Measurements from ENCODE around the gene MAPKAPK3. TPM values are rescaled to one million over a fixed set of nuclear protein-coding genes. Genes with fewer than 3 reads are reported as not detected.
A peak's percentile ranks its signal among the peaks of the same experiment; 100 is the strongest.

MAPKAPK3 gene
- total and polyA plus RNA-seq, 2 donors (not counting 3 experiments of a cell fraction or from before 2014, with no cell fraction given): 21.3 to 30.5 TPM

GRCh38 chr3:50648944-50649343, 32.0 kb downstream of the MAPKAPK3 start:
- Histone ChIP-seq H4K20me1 (replicated peaks; ENCODE audit: control insufficient read depth, extremely low read depth, insufficient read depth, low read length) (no peaks in the 10 kb centered on the region), H2AFZ (ENCODE audit: low read depth, low read length) (no peak overlapping the region), H3K4me3 (replicated peaks in 1 of 3; ENCODE audit: insufficient read depth in 1 of 3, low read depth in 1 of 3, low read length in 3 of 3) (no peak overlapping the region), H3K36me3 (ENCODE audit: control insufficient read depth in 2 of 2, extremely low read depth in 1 of 2, insufficient read depth in 2 of 2, low read length in 2 of 2) (peaks cover 0 to 1% of the 10 kb centered on the region in 2 experiments), H3K27me3 (ENCODE audit: control insufficient read depth in 2 of 2, insufficient read depth in 2 of 2, low read length in 2 of 2) (no peaks in the 10 kb centered on the region), H3K4me1 (ENCODE audit: control insufficient read depth, extremely low read depth, insufficient read depth, low read length) (no peaks in the 10 kb centered on the region), H3K79me2 (ENCODE audit: control insufficient read depth, insufficient read depth, low read length) (no peaks in the 10 kb centered on the region), H3K27ac (ENCODE audit: insufficient read depth, low read depth, low read length) (no peak overlapping the region), H3K4me2 (ENCODE audit: insufficient read depth, low read length) (no peak overlapping the region), H3K9ac (replicated peaks; ENCODE audit: extremely low read depth, insufficient read depth, low read length) (no peak overlapping the region), H3K9me1 (replicated peaks; ENCODE audit: control insufficient read depth, extremely low read depth, insufficient read depth, low read length) (no peaks in the 10 kb centered on the region), H3K9me3 (replicated peaks; ENCODE audit: control insufficient read depth, insufficient read depth, low read length) (no peaks in the 10 kb centered on the region)
- no peak for TF ChIP-seq CTCF (IDR thresholded peaks at IDR 0.05; ENCODE audit: extremely low read depth in 1 of 2, insufficient read depth in 1 of 2, low read depth in 1 of 2, low read length in 2 of 2)
- DNase-seq (ENCODE audit: low read depth, low spot score) (no peak), FAIRE-seq (no peak)
- intact Hi-C loops (cut with micrococcal nuclease) (no loop called here), dilution Hi-C loops (cut with MboI; ENCODE audit: extremely low pct_ligation_motif_present, low sequenced_read_pairs) (no loop called here)
- CTCF ChIA-PET: interaction anchor here (1.0 to 1.5 kb wide), 3 partner anchors 18 to 452 kb away, joined by 3 to 6 read pairs (median 4); no protein-coding TSS in a partner anchor
- POLR2A ChIA-PET: no interaction called here
- BruUV-seq (replicated peaks): TSS peak; percentile 24

- BruUV-seq (replicated peaks): no TSS peak
- Histone ChIP-seq H3K79me2 (ENCODE audit: control insufficient read depth, insufficient read depth, low read length) (no peaks in the 10 kb centered on the region), H4K20me1 (replicated peaks; ENCODE audit: control insufficient read depth, extremely low read depth, insufficient read depth, low read length) (no peaks in the 10 kb centered on the region), H3K27me3 (ENCODE audit: control insufficient read depth in 2 of 2, insufficient read depth in 2 of 2, low read length in 2 of 2) (no peaks in the 10 kb centered on the region), H3K9ac (replicated peaks; ENCODE audit: extremely low read depth, insufficient read depth, low read length) (no peak overlapping the region), H3K4me3 (replicated peaks in 1 of 3; ENCODE audit: insufficient read depth in 1 of 3, low read depth in 1 of 3, low read length in 3 of 3) (no peak overlapping the region), H3K36me3 (ENCODE audit: control insufficient read depth in 2 of 2, extremely low read depth in 1 of 2, insufficient read depth in 2 of 2, low read length in 2 of 2) (peaks cover 0 to 1% of the 10 kb centered on the region in 2 experiments), H2AFZ (ENCODE audit: low read depth, low read length) (no peak overlapping the region), H3K4me2 (ENCODE audit: insufficient read depth, low read length) (no peak overlapping the region), H3K27ac (ENCODE audit: insufficient read depth, low read depth, low read length) (no peak overlapping the region), H3K9me3 (replicated peaks; ENCODE audit: control insufficient read depth, insufficient read depth, low read length) (no peaks in the 10 kb centered on the region), H3K4me1 (ENCODE audit: control insufficient read depth, extremely low read depth, insufficient read depth, low read length) (no peaks in the 10 kb centered on the region), H3K9me1 (replicated peaks; ENCODE audit: control insufficient read depth, extremely low read depth, insufficient read depth, low read length) (no peaks in the 10 kb centered on the region)
- DNase-seq (ENCODE audit: low read depth, low spot score): no peak
- no peak for TF ChIP-seq EZH2 (IDR thresholded peaks at IDR 0.05; ENCODE audit: borderline replicate concordance, low read depth, low read length, severe bottlenecking)
- TF ChIP-seq POLR2AphosphoS5 (IDR thresholded peaks at IDR 0.05; ENCODE audit: insufficient read depth, low read depth, low read length): no peak
- FAIRE-seq: no peak
- POLR2A ChIA-PET: no interaction called here
- dilution Hi-C loops (cut with MboI; ENCODE audit: extremely low pct_ligation_motif_present, low sequenced_read_pairs): no loop called here
- intact Hi-C loops (cut with micrococcal nuclease): no loop called here
- CTCF ChIA-PET: interaction anchor here (1.0 to 1.5 kb wide), 2 partner anchors 18 to 33 kb away, joined by 4 to 6 read pairs; no protein-coding TSS in a partner anchor
These were observed 32.5 kb downstream of the MAPKAPK3 start for GRCh38 chr3:50649451-50649931.

Measured in endothelial cell of umbilical vein (primary cell).